SK-N-MC (cell line): ENCODE results near the gene METTL21A.

ENCODE experiments used
- DNase-seq: peaks from one replicate; pipeline ENCODE4 v3.0.0-alpha.2; 2011; ENCODE audit warnings: low read depth, low spot score
- H3K27ac ChIP-seq: fragments of 200-600 bp; sonication (generic); 2 replicates; pipeline ENCODE4 v1.5.1; 2016; ENCODE audit warnings: mixed run types
- H3K36me3 ChIP-seq: fragments of 200-600 bp; sonication (generic); 2 replicates; pipeline ENCODE4 v1.6.1; 2017; ENCODE audit warnings: antibody characterized with exemption, low read length, mixed read lengths; ENCODE audit not compliant: insufficient read depth
- H3K4me3 ChIP-seq: fragments of 200-600 bp; sonication (generic); 2 replicates; pipeline ENCODE4 v1.5.1; 2016
- H3K9ac ChIP-seq: fragments of 200-600 bp; sonication (generic); 2 replicates; pipeline ENCODE4 v1.8.0; 2017; ENCODE audit warnings: mixed run types, mixed read lengths; ENCODE audit not compliant: insufficient read length
- H3K9me3 ChIP-seq: fragments of 200-600 bp; sonication (generic); 2 replicates; pipeline ENCODE4 v1.6.1; 2017; ENCODE audit warnings: low read depth, mild to moderate bottlenecking, antibody characterized with exemption, low read length, moderate library complexity, mixed read lengths
- EZH2 ChIP-seq: fragments of 200-600 bp; sonication (generic); IDR thresholded peaks from one replicate; pipeline ENCODE4 v1.6.1; 2017; ENCODE audit warnings: antibody characterized with exemption
- FOXP2 ChIP-seq: optimal IDR thresholded peaks from 2 replicates; pipeline ENCODE3; 2011; ENCODE audit warnings: mild to moderate bottlenecking, moderate library complexity; ENCODE audit not compliant: insufficient read depth; ENCODE audit errors: extremely low read length, control extremely low read depth
- POLR2AphosphoS5 ChIP-seq: IDR thresholded peaks from 2 replicates; pipeline ENCODE4 v1.6.1; 2012; ENCODE audit warnings: mild to moderate bottlenecking, low read depth, low read length, borderline replicate concordance

The METTL21A gene

DNA sequence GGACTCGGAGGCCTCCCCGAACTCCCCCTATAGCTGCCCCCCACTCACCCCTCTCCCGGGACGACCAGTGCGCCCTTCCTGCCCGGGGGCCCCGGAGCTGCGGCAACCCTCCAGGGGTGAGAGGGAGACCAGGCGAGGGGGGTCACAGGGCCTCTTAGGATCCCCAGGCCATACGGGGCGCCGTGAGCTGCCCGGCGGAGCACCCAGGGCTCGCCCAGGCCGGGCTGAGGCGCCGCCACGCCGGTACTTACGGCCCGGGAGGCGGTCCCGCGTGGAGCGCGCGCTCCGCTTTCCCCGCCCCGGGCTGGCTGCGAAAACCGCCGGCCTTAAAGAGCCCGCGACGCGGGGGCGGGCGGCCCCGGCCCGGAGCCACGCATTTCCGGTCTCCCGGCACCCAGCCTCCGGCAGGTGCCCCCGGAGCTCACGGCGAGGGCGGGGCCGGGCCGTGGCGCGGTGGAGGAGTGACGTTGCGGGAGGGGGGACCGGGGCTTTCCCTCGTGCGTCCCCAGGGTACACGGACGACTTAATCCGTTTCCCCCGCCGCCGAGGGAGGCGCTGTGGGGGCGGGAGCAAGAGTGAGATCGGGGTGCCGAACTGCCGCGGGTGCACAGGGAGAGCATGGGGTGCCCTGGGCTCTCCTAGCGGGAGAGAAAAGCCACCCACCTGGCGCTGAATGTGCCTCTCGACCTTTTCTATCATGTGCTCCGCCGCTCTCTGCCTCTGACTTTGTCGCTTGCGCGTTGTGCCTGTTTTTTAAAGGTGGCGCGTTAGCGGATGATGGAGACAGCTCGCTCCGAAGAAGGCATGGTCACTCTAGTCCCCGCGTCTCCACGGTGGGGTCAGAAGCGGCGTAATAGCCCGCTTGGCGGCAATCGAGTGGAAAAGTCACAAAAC lies at the start of gene METTL21A:
Gene METTL21A, minus strand, starts transcription at position 381 of the 894 bp plus-strand sequence. CDS start 1,019 bp downstream, outside the sequence.
- DNase-seq, result peak; percentile 14
- Histone ChIP-seq H3K4me3 (peak within 1 kb of the TSS; percentile 97), H3K36me3 (peaks cover 29% of the 10 kb centered on the region), H3K9ac (peak within 1 kb of the TSS; percentile 90), H3K27ac (peak within 1 kb of the TSS; percentile 69), H3K9me3 (no peaks in the 10 kb centered on the region)
- peak; percentile 70 for TF ChIP-seq POLR2AphosphoS5
- TF ChIP-seq EZH2, result no peak

DNA sequence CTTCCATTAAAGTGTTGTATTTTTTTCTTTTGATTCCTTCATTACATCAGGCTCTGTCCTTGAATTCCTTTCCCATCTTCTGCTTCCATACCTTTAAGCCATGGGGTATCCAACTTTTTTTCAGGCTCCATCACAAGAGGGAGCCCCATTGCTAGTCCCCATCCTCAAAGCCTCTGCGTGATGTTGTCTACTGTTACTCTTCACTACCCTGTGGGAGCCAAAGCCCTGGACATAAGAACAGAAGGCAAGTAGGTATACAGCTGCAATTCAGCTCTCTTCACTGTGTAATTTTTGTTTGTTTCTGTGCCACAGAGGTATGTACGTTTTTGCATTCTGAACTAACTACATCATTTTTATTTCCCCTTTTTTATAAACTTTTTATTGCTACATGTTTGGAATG lies 49.6 kb upstream of the METTL21A start:
- no peak for TF ChIP-seq POLR2AphosphoS5
- TF ChIP-seq EZH2, result no peak
- no peak for TF ChIP-seq FOXP2
- no peak overlapping the region for H3K9ac ChIP-seq
- H3K36me3 ChIP-seq, result no peaks in the 10 kb centered on the region
- no peak for DNase-seq
- H3K9me3 ChIP-seq, result no peaks in the 10 kb centered on the region
- H3K4me3 ChIP-seq, result no peak overlapping the region
- no peak overlapping the region for H3K27ac ChIP-seq

DNA sequence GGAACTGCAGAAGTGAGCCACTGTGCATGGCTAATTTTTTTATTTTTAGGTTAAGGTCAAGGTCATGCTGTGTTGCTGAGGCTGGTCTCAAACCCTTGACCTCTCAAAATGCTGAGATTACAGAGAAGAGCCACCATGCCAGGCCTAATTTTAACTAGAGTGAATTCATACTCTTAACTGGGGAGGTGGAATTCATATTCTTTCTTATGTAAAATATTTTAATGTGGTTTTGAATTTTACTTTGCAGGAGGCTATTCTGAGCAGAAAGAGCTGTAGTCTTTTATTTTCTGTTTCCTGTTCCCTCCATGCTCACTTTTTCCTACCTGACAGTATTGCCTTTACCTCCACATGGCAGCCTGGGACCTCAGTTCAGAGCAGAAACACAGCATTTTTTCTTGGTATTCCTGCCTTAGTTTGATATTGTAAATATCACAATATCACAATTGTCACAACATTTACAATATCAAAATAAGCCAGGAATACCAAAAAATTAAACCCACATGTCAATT lies 49.1 kb upstream of the METTL21A start:
- Histone ChIP-seq H3K9ac (no peak overlapping the region), H3K4me3 (no peak overlapping the region), H3K27ac (no peak overlapping the region), H3K9me3 (no peaks in the 10 kb centered on the region), H3K36me3 (no peaks in the 10 kb centered on the region)
- DNase-seq, result no peak
- TF ChIP-seq EZH2 (no peak), FOXP2 (no peak), POLR2AphosphoS5 (no peak)

DNA sequence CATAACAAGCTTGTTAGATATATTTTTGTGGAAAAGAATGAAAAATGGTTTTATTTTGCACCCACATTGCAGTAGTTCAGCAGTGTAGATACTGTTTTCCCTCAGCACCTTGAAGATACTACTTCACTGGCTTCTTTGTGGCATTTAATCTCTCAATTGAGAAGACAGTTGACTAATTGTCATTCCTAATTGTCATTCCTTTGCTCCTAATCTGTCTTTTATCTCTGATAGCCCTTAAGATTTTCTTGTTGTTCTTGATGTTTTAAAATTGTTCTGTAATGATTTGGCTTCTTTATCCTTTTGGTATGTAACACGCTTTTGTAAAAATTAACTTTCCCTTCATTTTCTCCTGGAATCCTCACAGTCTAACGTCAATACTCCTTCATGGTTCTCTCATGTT lies 48.2 kb upstream of the METTL21A start:
- no peak for DNase-seq
- TF ChIP-seq POLR2AphosphoS5 (no peak), EZH2 (no peak), FOXP2 (no peak)
- no peaks in the 10 kb centered on the region for H3K9me3 ChIP-seq
- no peak overlapping the region for H3K27ac ChIP-seq
- no peaks in the 10 kb centered on the region for H3K36me3 ChIP-seq
- no peak overlapping the region for H3K4me3 ChIP-seq
- H3K9ac ChIP-seq, result no peak overlapping the region

DNA sequence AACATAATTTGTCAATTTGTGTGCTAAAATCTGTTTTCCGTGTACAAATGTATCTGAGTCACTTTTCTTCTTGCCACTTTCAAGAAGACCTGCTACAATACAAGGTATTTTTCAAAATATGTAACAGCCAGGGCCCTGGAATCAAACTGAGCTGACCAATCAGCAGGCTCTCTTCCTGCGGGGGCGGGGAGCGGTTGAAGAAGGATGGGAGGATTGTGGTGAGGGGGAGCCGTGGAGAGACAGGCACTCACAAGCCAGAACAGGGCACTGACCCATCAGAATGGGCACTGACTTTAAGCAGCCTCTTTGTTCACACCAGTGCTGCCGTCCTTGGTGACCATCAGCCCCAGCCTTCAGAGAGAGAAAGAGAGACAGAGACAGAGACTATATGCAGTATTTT lies 45.7 kb upstream of the METTL21A start:
- no peak for DNase-seq
- no peak overlapping the region for H3K27ac ChIP-seq
- TF ChIP-seq EZH2, result no peak
- no peaks in the 10 kb centered on the region for H3K9me3 ChIP-seq
- H3K36me3 ChIP-seq, result no peaks in the 10 kb centered on the region
- H3K9ac ChIP-seq, result no peak overlapping the region
- H3K4me3 ChIP-seq, result no peak overlapping the region

DNA sequence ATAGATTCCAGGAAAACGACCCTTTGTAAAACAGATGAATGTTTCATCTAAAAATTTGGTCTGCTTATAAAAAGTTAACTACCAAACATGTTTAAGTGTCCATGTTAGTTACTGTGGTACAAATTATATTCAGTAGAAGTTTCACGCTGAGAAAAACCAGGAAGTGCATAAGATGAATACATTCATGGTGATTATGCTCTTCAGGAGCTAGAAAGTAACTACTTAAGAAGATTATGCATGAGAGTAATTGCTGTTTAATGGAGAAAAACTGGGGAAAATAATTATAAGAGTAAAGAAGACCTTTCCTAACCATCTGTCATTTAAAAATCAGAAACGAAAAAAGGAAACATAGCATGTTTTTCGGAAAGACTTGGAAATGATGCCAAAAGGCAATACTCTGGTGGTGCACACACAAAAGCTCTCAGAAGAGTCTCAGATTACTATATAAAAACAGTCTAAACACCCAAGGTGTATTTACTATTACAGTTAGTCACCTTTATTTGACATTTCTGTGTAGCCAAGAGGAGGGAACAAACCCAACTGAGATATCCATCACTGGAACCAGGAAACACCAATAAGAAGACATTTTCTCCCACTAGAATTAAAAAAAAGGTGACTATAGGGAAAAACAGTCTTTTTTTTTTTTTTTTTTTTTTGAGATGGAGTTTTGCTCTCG lies 38.8 kb upstream of the METTL21A start:
- no peaks in the 10 kb centered on the region for H3K36me3 ChIP-seq
- TF ChIP-seq EZH2 (no peak), POLR2AphosphoS5 (0 out of 2 replicates have a peak, but pooled peaks have one; percentile 48), FOXP2 (no peak)
- peak overlapping the region; percentile 85 for H3K27ac ChIP-seq
- peak overlapping the region; percentile 39 for H3K9ac ChIP-seq
- H3K4me3 ChIP-seq, result peak overlapping the region; percentile 69
- peak; percentile 48 for DNase-seq
- H3K9me3 ChIP-seq, result no peaks in the 10 kb centered on the region

DNA sequence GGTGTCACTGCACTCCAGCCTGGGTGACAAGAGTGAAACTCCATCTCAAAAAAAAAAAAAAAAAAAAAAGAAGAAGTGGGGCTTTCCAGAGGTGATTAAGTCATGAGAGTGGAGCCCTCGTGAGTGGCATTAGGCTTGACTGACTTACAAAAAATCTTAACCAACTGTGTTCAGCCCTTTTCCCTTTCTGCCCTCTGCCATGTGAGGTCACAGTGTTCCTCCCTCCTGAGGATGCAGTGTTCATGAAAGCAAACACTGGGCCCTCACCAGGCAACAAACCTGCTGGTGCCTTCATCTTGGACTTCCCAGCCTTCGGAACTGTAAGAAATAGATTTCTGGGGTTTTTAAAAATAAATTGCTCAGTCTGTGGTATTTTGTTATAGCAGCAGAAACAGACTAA lies 37.0 kb upstream of the METTL21A start:
- H3K9me3 ChIP-seq, result no peaks in the 10 kb centered on the region
- H3K9ac ChIP-seq, result no peak overlapping the region
- H3K27ac ChIP-seq, result no peak overlapping the region
- H3K4me3 ChIP-seq, result no peak overlapping the region
- no peaks in the 10 kb centered on the region for H3K36me3 ChIP-seq
- no peak for DNase-seq
- TF ChIP-seq EZH2, result no peak
- TF ChIP-seq FOXP2, result no peak
- TF ChIP-seq POLR2AphosphoS5, result no peak

DNA sequence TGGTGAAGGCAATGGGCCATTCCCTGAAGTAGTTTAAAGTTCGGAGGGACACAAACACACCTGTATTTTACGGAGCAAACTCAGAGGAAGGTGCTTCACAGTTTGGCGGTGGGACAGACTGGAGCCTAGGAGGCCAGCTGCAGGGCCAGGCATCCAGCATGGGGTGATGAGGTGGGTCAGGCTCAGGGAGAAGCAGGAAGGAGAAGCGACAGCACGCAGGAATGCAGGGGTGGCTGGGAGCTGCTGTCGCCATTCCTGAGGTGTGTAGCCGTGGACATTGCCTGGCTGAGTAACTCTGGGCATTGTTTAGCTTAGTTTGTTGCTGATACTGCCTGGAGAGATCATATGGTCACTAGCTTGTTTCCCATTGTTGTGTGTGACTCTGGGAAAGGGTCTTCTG lies 35.8 kb upstream of the METTL21A start:
- H3K4me3 ChIP-seq, result no peak overlapping the region
- no peaks in the 10 kb centered on the region for H3K36me3 ChIP-seq
- no peak for DNase-seq
- no peak overlapping the region for H3K9ac ChIP-seq
- H3K9me3 ChIP-seq, result no peaks in the 10 kb centered on the region
- H3K27ac ChIP-seq, result no peak overlapping the region
- TF ChIP-seq EZH2, result no peak
- no peak for TF ChIP-seq FOXP2
- no peak for TF ChIP-seq POLR2AphosphoS5

DNA sequence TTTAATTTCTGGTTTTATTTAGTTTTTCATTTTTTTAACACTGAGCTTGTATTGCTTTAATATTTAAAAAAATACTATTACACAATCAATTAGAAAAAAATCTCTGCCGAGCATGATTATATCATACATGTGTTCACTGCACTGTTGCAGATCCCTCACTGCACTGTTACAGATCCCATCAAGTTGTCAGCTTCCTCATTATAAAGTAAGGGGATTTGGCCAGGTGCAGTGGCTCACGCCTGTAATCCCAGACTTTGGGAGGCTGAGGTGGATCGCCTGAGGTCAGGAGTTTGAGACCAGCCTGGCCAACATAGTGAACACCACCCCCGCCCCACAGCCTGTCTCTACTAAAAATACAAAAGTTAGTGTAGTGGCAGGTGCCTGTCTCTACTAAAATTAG lies 33.0 kb upstream of the METTL21A start:
- H3K36me3 ChIP-seq, result no peaks in the 10 kb centered on the region
- TF ChIP-seq FOXP2, result no peak
- TF ChIP-seq POLR2AphosphoS5, result no peak
- no peak for TF ChIP-seq EZH2

More for the DNA sequence above, 33.0 kb upstream of the METTL21A start:
- no peaks in the 10 kb centered on the region for H3K9me3 ChIP-seq
- H3K4me3 ChIP-seq, result no peak overlapping the region
- no peak for DNase-seq
- H3K27ac ChIP-seq, result no peak overlapping the region
- H3K9ac ChIP-seq, result no peak overlapping the region
